ENCODE measurements around the gene ZNF778.

Gene ZNF778

GRCh38 chr16:89201439-89202377 is 15.8 kb upstream of the ZNF778 start:
- peak; percentile 94 for DNase-seq (ENCODE audit: low spot score)
- TF ChIP-seq, protein P1, sequence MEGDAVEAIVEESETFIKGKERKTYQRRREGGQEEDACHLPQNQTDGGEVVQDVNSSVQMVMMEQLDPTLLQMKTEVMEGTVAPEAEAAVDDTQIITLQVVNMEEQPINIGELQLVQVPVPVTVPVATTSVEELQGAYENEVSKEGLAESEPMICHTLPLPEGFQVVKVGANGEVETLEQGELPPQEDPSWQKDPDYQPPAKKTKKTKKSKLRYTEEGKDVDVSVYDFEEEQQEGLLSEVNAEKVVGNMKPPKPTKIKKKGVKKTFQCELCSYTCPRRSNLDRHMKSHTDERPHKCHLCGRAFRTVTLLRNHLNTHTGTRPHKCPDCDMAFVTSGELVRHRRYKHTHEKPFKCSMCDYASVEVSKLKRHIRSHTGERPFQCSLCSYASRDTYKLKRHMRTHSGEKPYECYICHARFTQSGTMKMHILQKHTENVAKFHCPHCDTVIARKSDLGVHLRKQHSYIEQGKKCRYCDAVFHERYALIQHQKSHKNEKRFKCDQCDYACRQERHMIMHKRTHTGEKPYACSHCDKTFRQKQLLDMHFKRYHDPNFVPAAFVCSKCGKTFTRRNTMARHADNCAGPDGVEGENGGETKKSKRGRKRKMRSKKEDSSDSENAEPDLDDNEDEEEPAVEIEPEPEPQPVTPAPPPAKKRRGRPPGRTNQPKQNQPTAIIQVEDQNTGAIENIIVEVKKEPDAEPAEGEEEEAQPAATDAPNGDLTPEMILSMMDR (IDR thresholded peaks at IDR 0.05; ENCODE audit: extremely low read depth, insufficient read depth, missing control alignments), result no peak
- in situ Hi-C loops (cut with MboI; ENCODE audit: low pct_unique_long_range_greater_than_20kb, low sequenced_read_pairs, unreplicated experiment), result no loop called here

GRCh38 chr16:89202422-89203215 is 14.9 kb upstream of the ZNF778 start:
- in situ Hi-C loops (cut with MboI; ENCODE audit: low pct_unique_long_range_greater_than_20kb, low sequenced_read_pairs, unreplicated experiment), result no loop called here
- DNase-seq (ENCODE audit: low spot score), result no peak
- TF ChIP-seq, protein P1 (IDR thresholded peaks at IDR 0.05; ENCODE audit: extremely low read depth, insufficient read depth, missing control alignments), result no peak

DNA sequence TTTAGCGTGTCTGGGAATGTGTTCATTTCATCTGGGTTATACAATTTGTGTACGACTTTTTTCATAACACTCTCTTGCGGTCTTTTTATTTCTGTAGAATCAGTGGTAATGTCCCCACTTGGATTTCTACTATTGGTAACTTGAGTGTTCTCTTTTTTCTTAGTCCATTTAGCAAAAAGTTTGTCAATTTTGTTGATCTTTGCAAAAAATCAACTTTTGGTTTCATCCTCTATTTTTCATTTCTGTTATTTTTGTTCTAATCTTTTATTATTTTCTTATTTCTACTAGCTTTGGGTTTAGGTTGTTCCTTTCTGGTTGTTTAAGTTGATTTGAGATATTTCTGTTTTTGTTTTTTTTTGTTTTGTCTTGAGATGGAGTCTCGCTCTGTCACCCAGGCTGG is 9.5 kb upstream of the ZNF778 start:
- TF ChIP-seq, protein P1 (IDR thresholded peaks at IDR 0.05; ENCODE audit: extremely low read depth, insufficient read depth, missing control alignments), result no peak
- in situ Hi-C loops (cut with MboI; ENCODE audit: low pct_unique_long_range_greater_than_20kb, low sequenced_read_pairs, unreplicated experiment), result no loop called here

GRCh38 chr16:89209522-89210044 is 7.9 kb upstream of the ZNF778 start:
- TF ChIP-seq, protein P1 (IDR thresholded peaks at IDR 0.05; ENCODE audit: extremely low read depth, insufficient read depth, missing control alignments), result no peak
- in situ Hi-C loops (cut with MboI; ENCODE audit: low pct_unique_long_range_greater_than_20kb, low sequenced_read_pairs, unreplicated experiment), result loop anchor here (10.0 kb wide), 1 partner anchor 405 kb away; the partner anchor contains the start of gene CDT1
- DNase-seq (ENCODE audit: low spot score), result no peak

More for the DNA sequence above, 9.5 kb upstream of the ZNF778 start:
- no peak for DNase-seq (ENCODE audit: low spot score)

DNA sequence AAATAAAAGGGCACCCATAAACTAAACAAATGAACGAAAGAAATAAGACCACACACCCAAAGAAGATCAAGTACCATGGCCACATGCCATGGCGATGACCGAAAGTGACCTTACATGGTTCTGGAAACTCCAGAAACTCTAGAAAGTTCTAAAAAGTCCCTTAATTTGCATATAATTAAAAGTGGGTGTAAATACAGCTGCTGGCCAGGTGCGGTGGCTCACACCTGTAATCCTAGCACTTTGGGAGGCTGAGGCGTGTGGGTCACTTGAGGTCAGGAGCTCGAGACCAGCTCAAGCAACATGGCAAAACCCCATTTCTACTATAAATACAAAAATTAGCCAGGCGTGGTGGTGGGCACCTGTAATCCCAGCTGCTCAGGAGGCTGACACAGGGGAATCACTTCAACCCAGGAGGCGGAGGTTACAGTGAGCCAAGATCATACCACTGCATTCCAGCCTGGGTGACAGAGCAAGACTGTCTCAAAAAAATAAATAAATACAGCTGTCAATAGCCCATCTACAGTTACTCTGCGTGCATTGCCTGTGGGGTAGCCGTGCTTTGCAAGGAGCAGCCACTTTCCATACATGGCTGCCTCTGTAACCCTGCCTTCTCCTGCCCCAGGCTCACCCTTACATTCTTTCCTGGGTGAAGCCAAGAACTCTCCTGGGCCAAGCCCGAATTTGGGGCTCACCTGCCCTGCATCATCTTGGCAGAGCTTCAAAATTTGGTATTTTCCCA is 7.2 kb upstream of the ZNF778 start:
- TF ChIP-seq, protein P1 (IDR thresholded peaks at IDR 0.05; ENCODE audit: extremely low read depth, insufficient read depth, missing control alignments), result no peak
- no peak for DNase-seq (ENCODE audit: low spot score)
- in situ Hi-C loops (cut with MboI; ENCODE audit: low pct_unique_long_range_greater_than_20kb, low sequenced_read_pairs, unreplicated experiment), result loop anchor here (10.0 kb wide), 1 partner anchor 406 kb away; the partner anchor contains the start of gene CDT1

Measured in GM13977 (cell line).